ENCODE data around the gene PFKFB3.
A peak's percentile ranks its signal among the peaks of the same experiment; 100 is the strongest.

The PFKFB3 gene

DNA sequence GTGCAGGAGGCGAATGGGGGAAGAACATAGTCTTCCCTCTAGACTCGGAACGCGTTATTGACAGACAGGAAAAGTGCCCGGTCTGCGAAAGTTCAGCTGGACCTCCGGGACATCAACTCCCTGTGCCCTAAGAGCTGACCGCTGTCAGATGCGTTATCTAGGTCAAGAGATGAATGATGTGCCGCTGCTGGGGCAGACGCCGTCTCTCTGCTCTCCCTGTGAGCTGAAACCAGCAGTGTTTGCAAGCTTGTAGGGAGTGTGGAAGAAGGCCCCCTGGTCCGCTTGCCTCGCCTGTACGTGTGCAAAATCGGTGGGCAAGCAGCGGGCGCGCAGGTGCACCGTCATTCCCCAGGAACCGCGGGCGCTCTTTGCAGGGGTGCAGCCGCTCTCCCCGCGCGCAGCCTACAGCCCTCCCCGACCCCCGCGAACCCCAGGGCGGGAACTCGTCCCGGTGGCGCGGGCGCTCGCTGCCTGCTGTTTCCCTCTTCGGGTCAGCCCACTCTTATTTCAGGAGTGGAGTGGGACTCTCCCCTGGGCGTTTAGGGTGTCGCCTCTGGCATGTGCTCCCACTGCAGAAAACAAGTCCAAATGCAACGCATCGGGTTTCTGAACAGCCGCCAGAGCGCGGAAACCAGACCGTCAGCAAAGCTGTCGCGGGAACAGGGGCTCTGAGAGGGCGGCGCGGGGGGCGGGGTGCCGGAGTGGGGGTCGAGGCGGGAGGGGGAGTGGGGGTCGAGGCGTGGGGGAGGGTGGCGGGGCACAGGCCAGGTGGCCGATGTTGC lies 1.8 kb upstream of the PFKFB3 start (continued):
- TF ChIP-seq, protein P1, sequence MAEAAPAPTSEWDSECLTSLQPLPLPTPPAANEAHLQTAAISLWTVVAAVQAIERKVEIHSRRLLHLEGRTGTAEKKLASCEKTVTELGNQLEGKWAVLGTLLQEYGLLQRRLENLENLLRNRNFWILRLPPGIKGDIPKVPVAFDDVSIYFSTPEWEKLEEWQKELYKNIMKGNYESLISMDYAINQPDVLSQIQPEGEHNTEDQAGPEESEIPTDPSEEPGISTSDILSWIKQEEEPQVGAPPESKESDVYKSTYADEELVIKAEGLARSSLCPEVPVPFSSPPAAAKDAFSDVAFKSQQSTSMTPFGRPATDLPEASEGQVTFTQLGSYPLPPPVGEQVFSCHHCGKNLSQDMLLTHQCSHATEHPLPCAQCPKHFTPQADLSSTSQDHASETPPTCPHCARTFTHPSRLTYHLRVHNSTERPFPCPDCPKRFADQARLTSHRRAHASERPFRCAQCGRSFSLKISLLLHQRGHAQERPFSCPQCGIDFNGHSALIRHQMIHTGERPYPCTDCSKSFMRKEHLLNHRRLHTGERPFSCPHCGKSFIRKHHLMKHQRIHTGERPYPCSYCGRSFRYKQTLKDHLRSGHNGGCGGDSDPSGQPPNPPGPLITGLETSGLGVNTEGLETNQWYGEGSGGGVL (tag by site-specific recombination; IDR thresholded peaks at IDR 0.05) = peak; percentile 61
- TF ChIP-seq ZBTB8A (tag by site-specific recombination; IDR thresholded peaks at IDR 0.05) (peak; percentile 76), ZNF654 (tag by site-specific recombination; IDR thresholded peaks at IDR 0.05; ENCODE audit: low read depth) (no peak), ZNF350 (tag by site-specific recombination; IDR thresholded peaks at IDR 0.05) (no peak), ZNF184 (tag by site-specific recombination; IDR thresholded peaks at IDR 0.05) (no peak), ZNF239 (tag by site-specific recombination; IDR thresholded peaks at IDR 0.05) (no peak), ZNF571 (tag by site-specific recombination; IDR thresholded peaks at IDR 0.05) (no peak), PATZ1 (tag by site-specific recombination; IDR thresholded peaks at IDR 0.05) (peak; percentile 82), PRDM10 (tag by site-specific recombination; IDR thresholded peaks at IDR 0.05) (0 out of 2 replicates have a peak, but pooled peaks have one; percentile 8), ZNF548 (tag by site-specific recombination; IDR thresholded peaks at IDR 0.05) (no peak), ZBTB44 (tag by site-specific recombination; IDR thresholded peaks at IDR 0.05) (peak; percentile 36; the same call in 1 of the 2 replicates), ZIC2 (tag by site-specific recombination; IDR thresholded peaks at IDR 0.05) (peak; percentile 81), ZNF76 (tag by site-specific recombination; IDR thresholded peaks at IDR 0.05; ENCODE audit: borderline replicate concordance, low read depth) (0 out of 2 replicates have a peak, but pooled peaks have one; percentile 35), ZNF16 (tag by site-specific recombination; IDR thresholded peaks at IDR 0.05; ENCODE audit: low read depth) (no peak), ZNF24 (tag by site-specific recombination; IDR thresholded peaks at IDR 0.05) (0 out of 2 replicates have a peak, but pooled peaks have one; percentile 45), KLF16 (tag by site-specific recombination; IDR thresholded peaks at IDR 0.05) (no peak)
- TF ChIP-seq, protein P2, sequence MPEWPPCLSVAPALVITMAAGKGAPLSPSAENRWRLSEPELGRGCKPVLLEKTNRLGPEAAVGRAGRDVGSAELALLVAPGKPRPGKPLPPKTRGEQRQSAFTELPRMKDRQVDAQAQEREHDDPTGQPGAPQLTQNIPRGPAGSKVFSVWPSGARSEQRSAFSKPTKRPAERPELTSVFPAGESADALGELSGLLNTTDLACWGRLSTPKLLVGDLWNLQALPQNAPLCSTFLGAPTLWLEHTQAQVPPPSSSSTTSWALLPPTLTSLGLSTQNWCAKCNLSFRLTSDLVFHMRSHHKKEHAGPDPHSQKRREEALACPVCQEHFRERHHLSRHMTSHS (tag by site-specific recombination; IDR thresholded peaks at IDR 0.05) = no peak
